K562 (cell line): ENCODE results near the gene SNUPN. TPM values are rescaled to one million over a fixed set of nuclear protein-coding genes. Genes with fewer than 3 reads are reported as not detected.

Experiments
- GTF2E2 ChIP-seq: fragments of 200-800 bp; sonication (Bioruptor generic); IDR thresholded peaks from 2 replicates; pipeline ENCODE4 v1.6.1; 2016; ENCODE audit warnings: missing genetic modification characterization, missing compliant biosample characterization
- IRF2 ChIP-seq: sonication (generic); formaldehyde crosslinking; IDR thresholded peaks from 2 replicates; pipeline ENCODE4 v1.8.1; 2022; ENCODE audit warnings: mild to moderate bottlenecking, missing genetic modification reagents
- JUNB ChIP-seq: fragments of 450-650 bp; formaldehyde crosslinking; conservative IDR thresholded peaks from 2 replicates; pipeline ENCODE4 v1.4.0; 2020; ENCODE audit warnings: mild to moderate bottlenecking
- SMARCC2 ChIP-seq: fragments of 450-650 bp; IDR thresholded peaks from 2 replicates; pipeline ENCODE4 v1.6.1; 2017; ENCODE audit warnings: antibody characterized with exemption, moderate library complexity, mild to moderate bottlenecking, low read depth
- TCF7 ChIP-seq: sonication (generic); IDR thresholded peaks from 2 replicates; pipeline ENCODE4 v1.6.1; 2016; ENCODE audit warnings: antibody characterized with exemption, borderline replicate concordance
- polyA plus RNA-seq, 8 experiments: library from polyadenylated mRNA; depleted of rRNA in 4 of 8; stranded (reverse) in 5 of 8; unstranded in 3 of 8; fragments of >200 nt; fragmentation: Nextera tagmentation in 2 of 8; fragmentation: Illumina TruSeq in 1 of 8; extraction: Ambion mirVana in 2 of 8; extraction: Trizol in 1 of 8; gene quantifications; 2 replicates each; pipeline versions ENCODE4 v1.2.1 to v1.2.3, GENCODE V29; 2011 to 2014; ENCODE audit warnings: inconsistent platforms in 1 of 8, missing spikeins in 1 of 8
- total RNA-seq, 7 experiments: library from RNA; depleted of rRNA in 6 of 7; stranded (reverse); fragments of >200 nt in 6 of 7; fragmentation: Illumina TruSeq in 2 of 7; extraction: Trizol in 2 of 7; gene quantifications; 2 replicates each; pipeline versions ENCODE4 v1.2.1 to v1.2.3, GENCODE V29; 2011 to 2021; ENCODE audit warnings: low replicate concordance in 1 of 7
- TF ChIP-seq, protein P1 (sequence below): fragments of 450-650 bp; IDR thresholded peaks from 2 replicates; pipeline ENCODE4 v1.6.1; 2016; ENCODE audit warnings: mild to moderate bottlenecking, moderate library complexity

Gene SNUPN
- total and polyA plus RNA-seq, 9 of the 15 experiments (the other 6 are each of a cell fraction or from before 2014, with no cell fraction given): 32.2 to 78.3 (median 40.0) TPM

GRCh38 chr15:75649848-75650247 lies 24.3 kb upstream of the SNUPN start (continued):
- TF ChIP-seq, protein P1, sequence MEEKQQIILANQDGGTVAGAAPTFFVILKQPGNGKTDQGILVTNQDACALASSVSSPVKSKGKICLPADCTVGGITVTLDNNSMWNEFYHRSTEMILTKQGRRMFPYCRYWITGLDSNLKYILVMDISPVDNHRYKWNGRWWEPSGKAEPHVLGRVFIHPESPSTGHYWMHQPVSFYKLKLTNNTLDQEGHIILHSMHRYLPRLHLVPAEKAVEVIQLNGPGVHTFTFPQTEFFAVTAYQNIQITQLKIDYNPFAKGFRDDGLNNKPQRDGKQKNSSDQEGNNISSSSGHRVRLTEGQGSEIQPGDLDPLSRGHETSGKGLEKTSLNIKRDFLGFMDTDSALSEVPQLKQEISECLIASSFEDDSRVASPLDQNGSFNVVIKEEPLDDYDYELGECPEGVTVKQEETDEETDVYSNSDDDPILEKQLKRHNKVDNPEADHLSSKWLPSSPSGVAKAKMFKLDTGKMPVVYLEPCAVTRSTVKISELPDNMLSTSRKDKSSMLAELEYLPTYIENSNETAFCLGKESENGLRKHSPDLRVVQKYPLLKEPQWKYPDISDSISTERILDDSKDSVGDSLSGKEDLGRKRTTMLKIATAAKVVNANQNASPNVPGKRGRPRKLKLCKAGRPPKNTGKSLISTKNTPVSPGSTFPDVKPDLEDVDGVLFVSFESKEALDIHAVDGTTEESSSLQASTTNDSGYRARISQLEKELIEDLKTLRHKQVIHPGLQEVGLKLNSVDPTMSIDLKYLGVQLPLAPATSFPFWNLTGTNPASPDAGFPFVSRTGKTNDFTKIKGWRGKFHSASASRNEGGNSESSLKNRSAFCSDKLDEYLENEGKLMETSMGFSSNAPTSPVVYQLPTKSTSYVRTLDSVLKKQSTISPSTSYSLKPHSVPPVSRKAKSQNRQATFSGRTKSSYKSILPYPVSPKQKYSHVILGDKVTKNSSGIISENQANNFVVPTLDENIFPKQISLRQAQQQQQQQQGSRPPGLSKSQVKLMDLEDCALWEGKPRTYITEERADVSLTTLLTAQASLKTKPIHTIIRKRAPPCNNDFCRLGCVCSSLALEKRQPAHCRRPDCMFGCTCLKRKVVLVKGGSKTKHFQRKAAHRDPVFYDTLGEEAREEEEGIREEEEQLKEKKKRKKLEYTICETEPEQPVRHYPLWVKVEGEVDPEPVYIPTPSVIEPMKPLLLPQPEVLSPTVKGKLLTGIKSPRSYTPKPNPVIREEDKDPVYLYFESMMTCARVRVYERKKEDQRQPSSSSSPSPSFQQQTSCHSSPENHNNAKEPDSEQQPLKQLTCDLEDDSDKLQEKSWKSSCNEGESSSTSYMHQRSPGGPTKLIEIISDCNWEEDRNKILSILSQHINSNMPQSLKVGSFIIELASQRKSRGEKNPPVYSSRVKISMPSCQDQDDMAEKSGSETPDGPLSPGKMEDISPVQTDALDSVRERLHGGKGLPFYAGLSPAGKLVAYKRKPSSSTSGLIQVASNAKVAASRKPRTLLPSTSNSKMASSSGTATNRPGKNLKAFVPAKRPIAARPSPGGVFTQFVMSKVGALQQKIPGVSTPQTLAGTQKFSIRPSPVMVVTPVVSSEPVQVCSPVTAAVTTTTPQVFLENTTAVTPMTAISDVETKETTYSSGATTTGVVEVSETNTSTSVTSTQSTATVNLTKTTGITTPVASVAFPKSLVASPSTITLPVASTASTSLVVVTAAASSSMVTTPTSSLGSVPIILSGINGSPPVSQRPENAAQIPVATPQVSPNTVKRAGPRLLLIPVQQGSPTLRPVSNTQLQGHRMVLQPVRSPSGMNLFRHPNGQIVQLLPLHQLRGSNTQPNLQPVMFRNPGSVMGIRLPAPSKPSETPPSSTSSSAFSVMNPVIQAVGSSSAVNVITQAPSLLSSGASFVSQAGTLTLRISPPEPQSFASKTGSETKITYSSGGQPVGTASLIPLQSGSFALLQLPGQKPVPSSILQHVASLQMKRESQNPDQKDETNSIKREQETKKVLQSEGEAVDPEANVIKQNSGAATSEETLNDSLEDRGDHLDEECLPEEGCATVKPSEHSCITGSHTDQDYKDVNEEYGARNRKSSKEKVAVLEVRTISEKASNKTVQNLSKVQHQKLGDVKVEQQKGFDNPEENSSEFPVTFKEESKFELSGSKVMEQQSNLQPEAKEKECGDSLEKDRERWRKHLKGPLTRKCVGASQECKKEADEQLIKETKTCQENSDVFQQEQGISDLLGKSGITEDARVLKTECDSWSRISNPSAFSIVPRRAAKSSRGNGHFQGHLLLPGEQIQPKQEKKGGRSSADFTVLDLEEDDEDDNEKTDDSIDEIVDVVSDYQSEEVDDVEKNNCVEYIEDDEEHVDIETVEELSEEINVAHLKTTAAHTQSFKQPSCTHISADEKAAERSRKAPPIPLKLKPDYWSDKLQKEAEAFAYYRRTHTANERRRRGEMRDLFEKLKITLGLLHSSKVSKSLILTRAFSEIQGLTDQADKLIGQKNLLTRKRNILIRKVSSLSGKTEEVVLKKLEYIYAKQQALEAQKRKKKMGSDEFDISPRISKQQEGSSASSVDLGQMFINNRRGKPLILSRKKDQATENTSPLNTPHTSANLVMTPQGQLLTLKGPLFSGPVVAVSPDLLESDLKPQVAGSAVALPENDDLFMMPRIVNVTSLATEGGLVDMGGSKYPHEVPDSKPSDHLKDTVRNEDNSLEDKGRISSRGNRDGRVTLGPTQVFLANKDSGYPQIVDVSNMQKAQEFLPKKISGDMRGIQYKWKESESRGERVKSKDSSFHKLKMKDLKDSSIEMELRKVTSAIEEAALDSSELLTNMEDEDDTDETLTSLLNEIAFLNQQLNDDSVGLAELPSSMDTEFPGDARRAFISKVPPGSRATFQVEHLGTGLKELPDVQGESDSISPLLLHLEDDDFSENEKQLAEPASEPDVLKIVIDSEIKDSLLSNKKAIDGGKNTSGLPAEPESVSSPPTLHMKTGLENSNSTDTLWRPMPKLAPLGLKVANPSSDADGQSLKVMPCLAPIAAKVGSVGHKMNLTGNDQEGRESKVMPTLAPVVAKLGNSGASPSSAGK: 0 out of 2 replicates have a peak, but pooled peaks have one; percentile 26
- TF ChIP-seq SMARCC2 (no peak), JUNB (no peak), GTF2E2 (tag) (no peak), TCF7 (no peak), IRF2 (CRISPR knock-in tag) (0 out of 2 replicates have a peak, but pooled peaks have one; percentile 46)
- TF ChIP-seq, all 486 proteins: peak for 3
